Stimulated activated CD8-positive, alpha-beta memory T cell treated with anti-CD3 and anti-CD28 coated beads, Interleukin-4, amount 100 ng/mL, for 48 hours (primary cell): ENCODE data around the gene MESP2.

Experiments used
- DNase-seq: peaks from one replicate; pipeline ENCODE4 v3.0.0-alpha.2; 2020

MESP2 gene

GRCh38 chr15:89802986-89803824 lies 27.1 kb downstream of the MESP2 start:
- DNase-seq: no peak

GRCh38 chr15:89803941-89804800 lies 28.0 kb downstream of the MESP2 start:
- DNase-seq: no peak

- no peak for DNase-seq
Observed at GRCh38 chr15:89805241-89806209, 29.4 kb downstream of the MESP2 start.

- DNase-seq: no peak
Observed at GRCh38 chr15:89806210-89806558, 30.1 kb downstream of the MESP2 start.

- DNase-seq: no peak
Observed at GRCh38 chr15:89806559-89807550, 30.7 kb downstream of the MESP2 start.

GRCh38 chr15:89807689-89808088 lies 31.6 kb downstream of the MESP2 start:
- no peak for DNase-seq

GRCh38 chr15:89808160-89808870 lies 32.2 kb downstream of the MESP2 start:
- DNase-seq: no peak

GRCh38 chr15:89809093-89809786 lies 33.1 kb downstream of the MESP2 start:
- DNase-seq: no peak

GRCh38 chr15:89809787-89810148 lies 33.6 kb downstream of the MESP2 start:
- DNase-seq: no peak

GRCh38 chr15:89810837-89811236 lies 34.7 kb downstream of the MESP2 start:
- no peak for DNase-seq

- no peak for DNase-seq
Observed at GRCh38 chr15:89812011-89812846, 36.1 kb downstream of the MESP2 start.

- DNase-seq: no peak
Observed at GRCh38 chr15:89812847-89813320, 36.8 kb downstream of the MESP2 start.

GRCh38 chr15:89813381-89814111 lies 37.4 kb downstream of the MESP2 start:
- no peak for DNase-seq

- no peak for DNase-seq
Observed at GRCh38 chr15:89814112-89814742, 38.1 kb downstream of the MESP2 start.

GRCh38 chr15:89815769-89816168 lies 39.6 kb downstream of the MESP2 start:
- no peak for DNase-seq

- no peak for DNase-seq
Observed at GRCh38 chr15:89817701-89818280, 41.7 kb downstream of the MESP2 start.

- DNase-seq: no peak
Observed at GRCh38 chr15:89818287-89818686, 42.2 kb downstream of the MESP2 start.
